GM13976 (cell line): ENCODE measurements around the gene ING5.

Experiments used
- DNase-seq: peaks from one replicate; pipeline ENCODE4 v3.0.0; 2012; ENCODE audit warnings: low spot score
- CTCF ChIP-seq: IDR thresholded peaks from 2 replicates; pipeline ENCODE4 v1.5.1; 2012; ENCODE audit warnings: borderline replicate concordance, mild to moderate bottlenecking; ENCODE audit not compliant: insufficient read depth; ENCODE audit errors: extremely low read depth, missing control alignments, control extremely low read depth
- in situ Hi-C: fragments of 300-500 bp; cut with MboI; formaldehyde crosslinking; loops from one replicate; pipeline ENCODE4 v1.12.0; 2022; ENCODE audit warnings: low sequenced_read_pairs, mixed read lengths, inconsistent platforms; ENCODE audit not compliant: unreplicated experiment

Gene ING5

GRCh38 chr2:241762321-241762932 is 60.6 kb downstream of the ING5 start:
- in situ Hi-C loops, result no loop called here
- DNase-seq, result no peak
- no peak for TF ChIP-seq CTCF

- DNase-seq, result no peak
- in situ Hi-C loops, result no loop called here
- no peak for TF ChIP-seq CTCF
These were observed 61.1 kb downstream of the ING5 start for GRCh38 chr2:241762933-241763369.

- TF ChIP-seq CTCF, result no peak
- DNase-seq, result no peak
- in situ Hi-C loops, result no loop called here
These were observed 61.9 kb downstream of the ING5 start for GRCh38 chr2:241763551-241764274.

- in situ Hi-C loops, result no loop called here
- TF ChIP-seq CTCF, result no peak
- DNase-seq, result no peak
These were observed 62.7 kb downstream of the ING5 start for GRCh38 chr2:241764275-241765241.

GRCh38 chr2:241767464-241768250 is 65.8 kb downstream of the ING5 start:
- in situ Hi-C loops, result no loop called here
- DNase-seq, result no peak
- no peak for TF ChIP-seq CTCF
